ENCODE results near the gene UBE2E1. TPM values are rescaled to one million over a fixed set of nuclear protein-coding genes. Genes with fewer than 3 reads are reported as not detected.

UBE2E1 gene
- total and polyA plus RNA-seq, 2 of the 4 experiments (the other 2 are of a cell fraction) = 54.1 to 91.6 TPM

DNA sequence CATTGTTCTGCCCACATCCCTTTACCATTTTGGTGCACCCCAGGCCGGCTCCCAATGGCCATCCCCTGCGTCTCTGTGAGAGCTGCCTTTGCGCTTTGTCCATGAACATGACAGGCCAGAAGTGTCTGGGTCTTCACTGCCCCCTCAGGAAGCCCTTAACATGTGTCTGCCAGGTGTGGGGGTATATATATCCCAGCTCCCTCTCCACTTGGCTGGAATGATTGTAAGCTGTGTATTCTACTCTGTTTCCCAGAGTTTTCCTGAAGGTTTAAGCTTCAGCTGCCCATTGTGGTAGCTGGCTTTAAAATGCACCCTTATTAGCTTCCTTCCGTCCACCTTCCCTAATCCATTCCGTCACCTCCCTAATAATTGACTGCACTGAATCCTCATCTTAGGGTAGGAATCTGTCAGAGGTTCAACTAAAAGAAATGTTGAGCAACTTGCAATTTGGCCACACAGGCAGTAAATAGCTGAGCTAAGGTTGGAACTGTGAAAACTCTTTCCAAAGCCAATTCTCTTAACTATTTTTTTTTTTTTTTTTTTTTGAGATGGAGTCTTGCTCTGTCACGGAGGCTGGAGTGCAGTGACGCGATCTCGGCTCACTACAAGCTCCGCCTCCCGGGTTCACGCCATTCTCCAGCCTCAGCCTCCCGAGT, 30.4 kb upstream of the UBE2E1 start:
- Histone ChIP-seq H3K18ac (ENCODE audit: low read depth, low read length) (no peak overlapping the region), H3K79me1 (ENCODE audit: low read depth in 1 of 2, low read length in 2 of 2) (no peaks in the 10 kb centered on the region), H4K91ac (ENCODE audit: insufficient read depth, low read depth, low read length) (no peak overlapping the region), H3K4me3 (ENCODE audit: insufficient read depth, low read depth, low read length) (no peak overlapping the region), H4K20me1 (ENCODE audit: insufficient read depth, low read length) (no peaks in the 10 kb centered on the region), H3K56ac (ENCODE audit: extremely low read depth, insufficient read depth, low read length) (no peak overlapping the region), H3K4ac (ENCODE audit: low read depth, low read length) (no peak overlapping the region), H2BK20ac (ENCODE audit: low read depth, low read length) (no peak overlapping the region), H3K9ac (ENCODE audit: low read depth, low read length) (no peak overlapping the region), H2BK5ac (ENCODE audit: low read depth, low read length, poor library complexity, severe bottlenecking) (no peak overlapping the region), H4K8ac (ENCODE audit: low read depth in 2 of 2, low read length in 2 of 2) (no peak overlapping the region), H3K9me3 (ENCODE audit: control insufficient read depth, insufficient read depth, low read length) (no peaks in the 10 kb centered on the region), H3K4me2 (ENCODE audit: low read depth, low read length) (no peak overlapping the region), H3K23ac (ENCODE audit: low read depth, low read length) (no peak overlapping the region), H3K27me3 (ENCODE audit: control insufficient read depth, insufficient read depth, low read length) (peaks cover 4% of the 10 kb centered on the region), H3K36me3 (ENCODE audit: control insufficient read depth, insufficient read depth, low read length) (no peaks in the 10 kb centered on the region), H2BK15ac (ENCODE audit: low read depth, low read length) (no peak overlapping the region), H2AK9ac (replicated peaks; ENCODE audit: low read depth, low read length, poor library complexity) (no peak overlapping the region), H3K27ac (ENCODE audit: insufficient read depth, low read length) (no peak overlapping the region), H3K14ac (replicated peaks; ENCODE audit: low read depth, low read length) (no peak overlapping the region), H3K9me1 (ENCODE audit: insufficient read depth, low read length) (no peaks in the 10 kb centered on the region), H2AK5ac (ENCODE audit: low read depth, low read length) (no peak overlapping the region), H2BK120ac (ENCODE audit: low read depth, low read length) (no peak overlapping the region), H4K5ac (ENCODE audit: low read depth, low read length) (no peak overlapping the region), H2AFZ (replicated peaks; ENCODE audit: low read length, poor library complexity) (no peak overlapping the region), H3K4me1 (ENCODE audit: control insufficient read depth, insufficient read depth, low read length) (peaks cover 8% of the 10 kb centered on the region)
- POLR2A ChIA-PET (ENCODE audit: unreplicated experiment) = no interaction called here
- intact Hi-C loops (cut with micrococcal nuclease) (no loop called here), in situ Hi-C loops (cut with MboI; ENCODE audit: low sequenced_read_pairs) (no loop called here), dilution Hi-C loops (cut with HindIII; ENCODE audit: low sequenced_read_pairs, unreplicated experiment) (no loop called here)
- no peak for TF ChIP-seq RCOR1 (IDR thresholded peaks at IDR 0.05; ENCODE audit: insufficient replicate concordance, low read length)
- TF ChIP-seq, protein P1, sequence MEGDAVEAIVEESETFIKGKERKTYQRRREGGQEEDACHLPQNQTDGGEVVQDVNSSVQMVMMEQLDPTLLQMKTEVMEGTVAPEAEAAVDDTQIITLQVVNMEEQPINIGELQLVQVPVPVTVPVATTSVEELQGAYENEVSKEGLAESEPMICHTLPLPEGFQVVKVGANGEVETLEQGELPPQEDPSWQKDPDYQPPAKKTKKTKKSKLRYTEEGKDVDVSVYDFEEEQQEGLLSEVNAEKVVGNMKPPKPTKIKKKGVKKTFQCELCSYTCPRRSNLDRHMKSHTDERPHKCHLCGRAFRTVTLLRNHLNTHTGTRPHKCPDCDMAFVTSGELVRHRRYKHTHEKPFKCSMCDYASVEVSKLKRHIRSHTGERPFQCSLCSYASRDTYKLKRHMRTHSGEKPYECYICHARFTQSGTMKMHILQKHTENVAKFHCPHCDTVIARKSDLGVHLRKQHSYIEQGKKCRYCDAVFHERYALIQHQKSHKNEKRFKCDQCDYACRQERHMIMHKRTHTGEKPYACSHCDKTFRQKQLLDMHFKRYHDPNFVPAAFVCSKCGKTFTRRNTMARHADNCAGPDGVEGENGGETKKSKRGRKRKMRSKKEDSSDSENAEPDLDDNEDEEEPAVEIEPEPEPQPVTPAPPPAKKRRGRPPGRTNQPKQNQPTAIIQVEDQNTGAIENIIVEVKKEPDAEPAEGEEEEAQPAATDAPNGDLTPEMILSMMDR (conservative IDR thresholded peaks at IDR 0.05; ENCODE audit: low read depth, low read length) = no peak
- no peak for TF ChIP-seq MXI1 (IDR thresholded peaks at IDR 0.05; ENCODE audit: borderline replicate concordance, low read depth, low read length)
- TF ChIP-seq POLR2A (IDR thresholded peaks at IDR 0.05; ENCODE audit: low read depth, low read length) = no peak
- no peak for TF ChIP-seq SMC3 (IDR thresholded peaks at IDR 0.05; ENCODE audit: low read depth, low read length)
- no peak for TF ChIP-seq NFE2L2 (IDR thresholded peaks at IDR 0.05; ENCODE audit: low read depth, low read length)
- TF ChIP-seq, protein P2, sequence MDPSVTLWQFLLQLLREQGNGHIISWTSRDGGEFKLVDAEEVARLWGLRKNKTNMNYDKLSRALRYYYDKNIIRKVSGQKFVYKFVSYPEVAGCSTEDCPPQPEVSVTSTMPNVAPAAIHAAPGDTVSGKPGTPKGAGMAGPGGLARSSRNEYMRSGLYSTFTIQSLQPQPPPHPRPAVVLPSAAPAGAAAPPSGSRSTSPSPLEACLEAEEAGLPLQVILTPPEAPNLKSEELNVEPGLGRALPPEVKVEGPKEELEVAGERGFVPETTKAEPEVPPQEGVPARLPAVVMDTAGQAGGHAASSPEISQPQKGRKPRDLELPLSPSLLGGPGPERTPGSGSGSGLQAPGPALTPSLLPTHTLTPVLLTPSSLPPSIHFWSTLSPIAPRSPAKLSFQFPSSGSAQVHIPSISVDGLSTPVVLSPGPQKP (IDR thresholded peaks at IDR 0.05; ENCODE audit: borderline replicate concordance, low read depth, low read length) = no peak
- no peak for TF ChIP-seq MAFK (IDR thresholded peaks at IDR 0.05; ENCODE audit: low read depth, low read length)
- TF ChIP-seq CHD1 (IDR thresholded peaks at IDR 0.05; ENCODE audit: low read depth, low read length) = no peak
- no peak for TF ChIP-seq RAD21 (IDR thresholded peaks at IDR 0.05; ENCODE audit: low read length)
- TF ChIP-seq RFX5 (IDR thresholded peaks at IDR 0.05; ENCODE audit: low read depth, low read length) = no peak
- no peak for TF ChIP-seq MAZ (IDR thresholded peaks at IDR 0.05; ENCODE audit: borderline replicate concordance, low read depth, low read length)
- TF ChIP-seq FOS (IDR thresholded peaks at IDR 0.05; ENCODE audit: low read depth, low read length) = no peak
- no peak for TF ChIP-seq BHLHE40 (IDR thresholded peaks at IDR 0.05; ENCODE audit: low read depth, low read length)
- TF ChIP-seq CEBPB (IDR thresholded peaks at IDR 0.05; ENCODE audit: low read depth, low read length) = no peak
- TF ChIP-seq, protein P3, sequence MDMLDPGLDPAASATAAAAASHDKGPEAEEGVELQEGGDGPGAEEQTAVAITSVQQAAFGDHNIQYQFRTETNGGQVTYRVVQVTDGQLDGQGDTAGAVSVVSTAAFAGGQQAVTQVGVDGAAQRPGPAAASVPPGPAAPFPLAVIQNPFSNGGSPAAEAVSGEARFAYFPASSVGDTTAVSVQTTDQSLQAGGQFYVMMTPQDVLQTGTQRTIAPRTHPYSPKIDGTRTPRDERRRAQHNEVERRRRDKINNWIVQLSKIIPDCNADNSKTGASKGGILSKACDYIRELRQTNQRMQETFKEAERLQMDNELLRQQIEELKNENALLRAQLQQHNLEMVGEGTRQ (IDR thresholded peaks at IDR 0.05; ENCODE audit: low read depth, low read length) = no peak
- ATAC-seq (ENCODE audit: low read depth) = no peak
- WGBS, 2 experiments (ENCODE audit: extremely low coverage in 2 of 2, insufficient read length in 1 of 2) = 90% methylated on average over 2 of the region's 13 CpGs; no CpG with 5 or more reads in 1 of the 2 experiments
- no TSS peak for BruUV-seq (replicated peaks)
- CTCF ChIA-PET = interaction anchor here (0.7 to 1.1 kb wide), 2 partner anchors 13 to 228 kb away, joined by 3 read pairs; no protein-coding TSS in a partner anchor
- DNase-seq = no peak
